SW 1271 (cell line): ENCODE results near the gene DSEL.
A peak's percentile ranks its signal among the peaks of the same experiment; 100 is the strongest.

ENCODE experiments used
- DNase-seq, 2 experiments: peaks; one replicate each; lab custom pipeline; 2025; lab: John Stamatoyannopoulos, UW

DSEL gene

DNA sequence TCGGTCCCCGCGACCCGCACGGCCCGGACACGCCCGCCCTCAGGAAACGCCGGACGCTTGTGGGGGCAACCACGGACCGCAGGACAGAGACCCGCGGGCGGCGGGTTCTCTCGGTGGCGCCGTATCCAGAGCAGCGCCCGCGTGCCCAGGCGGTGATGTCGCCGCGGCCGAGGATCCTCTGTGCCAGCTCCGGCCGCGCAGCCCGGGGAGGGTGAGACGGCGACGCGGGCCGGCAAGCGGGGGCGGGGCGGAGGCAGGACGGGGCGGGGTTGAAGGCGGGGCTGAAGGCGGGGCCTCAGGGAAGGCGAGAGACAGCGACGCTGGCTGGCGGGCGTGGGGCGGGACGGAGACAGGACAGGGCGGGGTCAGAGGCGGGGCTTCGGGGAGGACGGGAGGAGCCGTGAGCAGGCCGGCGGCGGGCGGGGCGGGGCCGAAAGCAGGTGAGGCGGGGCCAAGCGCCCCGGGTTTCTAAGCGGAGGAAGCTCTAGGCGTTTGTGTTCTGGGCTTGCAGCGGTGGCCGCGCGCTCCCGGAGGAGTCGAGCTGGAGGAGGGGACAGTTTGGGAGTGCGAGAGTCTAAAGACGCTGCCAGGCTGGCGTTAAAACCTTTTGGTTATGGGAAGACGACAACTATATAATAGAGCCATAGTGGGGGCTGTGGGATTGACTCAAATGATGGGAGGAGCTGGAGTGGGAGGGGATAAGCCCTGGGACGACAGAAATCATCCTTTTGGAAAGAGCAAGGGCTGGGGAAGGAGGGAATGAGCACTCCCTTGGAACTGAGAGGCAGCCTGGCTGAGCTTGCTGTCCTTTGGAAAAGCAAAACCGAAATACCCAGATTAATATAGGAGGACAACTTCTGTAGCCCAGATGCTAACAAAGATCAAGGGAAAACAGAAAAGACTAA is at the start of gene DSEL:
Gene DSEL (minus strand): TSS at position 182 of the 905 bp plus-strand sequence. CDS start 2,112 bp downstream, outside the sequence.
- peak; percentile 27 to 84 for DNase-seq

DNA sequence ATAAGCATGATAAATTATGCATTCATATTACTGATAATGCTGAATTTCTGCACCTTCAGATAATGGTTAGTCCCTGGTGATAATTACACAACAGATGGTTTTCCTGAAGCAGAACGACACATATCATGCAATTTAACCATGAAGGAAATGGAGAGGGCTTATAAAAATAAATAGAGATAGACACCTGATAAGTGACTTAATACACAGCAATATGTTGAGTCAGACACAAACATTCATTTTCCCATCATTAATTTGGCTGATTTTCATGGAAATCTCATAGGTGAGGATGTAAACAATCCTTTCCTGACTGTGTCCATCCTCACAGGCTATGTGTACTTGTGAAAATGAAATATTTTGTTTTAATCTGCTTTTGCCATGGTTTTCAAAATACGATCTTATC is 36.9 kb upstream of the DSEL start:
- no peak for DNase-seq

DNA sequence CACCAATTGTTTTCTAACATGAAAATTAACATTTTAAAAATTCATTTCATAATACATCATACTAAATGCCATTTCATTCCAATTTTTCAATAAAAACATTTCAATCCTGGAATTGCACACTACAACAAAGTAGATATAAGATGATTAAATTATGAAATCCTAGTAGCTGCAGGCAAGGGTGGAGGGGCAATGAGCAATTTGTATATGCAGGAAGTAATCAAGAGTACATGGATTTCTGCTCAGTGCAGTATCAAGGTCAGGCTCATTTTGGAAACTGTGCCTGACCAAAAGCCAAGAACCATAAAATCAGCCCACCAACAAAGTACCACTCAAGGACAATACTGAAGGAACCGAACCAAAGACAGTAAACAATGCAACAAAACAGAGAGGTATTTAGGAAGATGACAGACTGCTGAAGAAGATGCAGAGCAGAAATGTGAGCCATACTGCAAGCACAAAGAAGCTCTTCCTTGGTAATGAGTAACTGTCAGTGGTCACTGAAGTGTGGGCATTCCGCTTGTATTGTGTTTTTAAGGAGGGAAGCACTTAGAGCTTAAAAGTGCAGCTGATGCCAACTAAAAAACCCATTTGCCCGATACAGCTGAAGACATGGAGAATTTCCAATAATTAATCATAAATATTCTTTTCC is 34.5 kb upstream of the DSEL start:
- DNase-seq = no peak

DNA sequence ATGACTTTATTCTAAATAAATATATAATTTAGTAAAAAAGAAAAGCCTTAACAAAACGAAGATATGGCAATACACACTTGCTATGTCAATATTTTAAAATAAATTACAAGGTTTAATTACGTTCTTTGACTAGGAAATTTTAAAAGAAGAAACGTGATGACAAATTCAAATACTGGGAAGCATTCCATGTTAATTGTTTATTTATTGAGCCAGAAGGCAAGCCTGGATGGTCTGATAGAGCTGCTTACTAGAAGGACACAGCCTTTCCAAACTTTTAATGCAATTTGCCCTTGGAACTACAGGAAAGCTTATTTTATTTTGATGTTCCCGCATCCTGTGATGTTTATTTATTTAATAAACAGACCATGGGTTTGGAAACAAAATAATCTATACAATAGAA is 33.4 kb upstream of the DSEL start:
- no peak for DNase-seq

DNA sequence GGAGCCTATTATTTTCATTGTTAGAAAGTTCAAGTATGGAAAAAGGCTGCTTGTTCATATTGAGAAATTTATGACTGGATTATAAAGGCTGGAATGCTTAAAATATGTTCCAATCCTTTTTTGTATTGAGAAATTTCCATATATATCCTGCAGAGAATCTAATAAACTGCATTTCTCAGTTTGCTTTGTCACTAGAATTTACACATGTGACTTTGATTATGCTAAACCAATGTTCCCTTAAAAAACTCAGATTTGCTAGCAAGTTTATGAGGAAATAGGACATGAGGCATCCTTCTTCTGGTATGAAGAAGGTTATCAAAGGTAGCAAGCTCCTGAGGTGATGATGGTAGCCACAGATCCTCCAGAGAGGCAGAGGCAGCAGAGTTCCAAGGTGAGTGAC is 29.2 kb upstream of the DSEL start:
- no peak for DNase-seq

DNA sequence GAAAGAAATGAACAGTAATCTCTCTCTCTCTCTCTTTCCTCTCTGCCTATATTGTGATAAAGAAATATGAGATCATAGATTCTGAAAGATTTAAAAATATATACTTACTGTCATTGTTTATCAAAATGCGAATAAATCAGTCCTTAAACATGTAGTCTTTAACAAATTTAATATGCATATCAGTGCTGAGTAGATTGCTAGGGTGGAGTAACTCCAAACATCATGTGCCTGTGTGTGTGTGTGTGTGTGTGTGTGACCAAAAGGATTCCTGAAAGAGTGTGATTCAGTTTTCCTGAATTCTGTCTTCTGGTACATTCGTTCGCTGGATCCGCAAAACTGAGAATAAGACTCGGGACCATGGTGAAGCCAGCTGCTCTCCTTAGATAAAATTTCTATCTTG is 24.0 kb upstream of the DSEL start:
- no peak for DNase-seq

DNA sequence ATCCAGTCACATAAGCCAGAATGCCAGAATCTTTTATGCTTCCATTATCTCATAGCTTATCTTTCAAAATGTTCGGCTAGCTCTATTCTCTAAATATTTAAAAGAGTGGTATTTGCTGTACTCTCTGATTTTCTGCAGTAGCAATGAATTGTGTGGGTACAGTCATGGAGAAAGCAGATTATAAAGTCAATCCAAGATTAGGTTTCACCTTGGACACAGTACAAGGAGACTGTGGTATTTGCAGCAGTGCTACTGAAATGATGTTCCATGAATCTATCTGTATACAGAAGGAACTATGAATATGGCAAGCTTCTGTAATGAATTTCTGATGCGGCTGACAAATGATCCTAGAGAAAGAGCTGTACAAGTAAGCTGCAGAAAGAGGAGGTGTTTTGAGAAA is 15.4 kb upstream of the DSEL start:
- DNase-seq = no peak

DNA sequence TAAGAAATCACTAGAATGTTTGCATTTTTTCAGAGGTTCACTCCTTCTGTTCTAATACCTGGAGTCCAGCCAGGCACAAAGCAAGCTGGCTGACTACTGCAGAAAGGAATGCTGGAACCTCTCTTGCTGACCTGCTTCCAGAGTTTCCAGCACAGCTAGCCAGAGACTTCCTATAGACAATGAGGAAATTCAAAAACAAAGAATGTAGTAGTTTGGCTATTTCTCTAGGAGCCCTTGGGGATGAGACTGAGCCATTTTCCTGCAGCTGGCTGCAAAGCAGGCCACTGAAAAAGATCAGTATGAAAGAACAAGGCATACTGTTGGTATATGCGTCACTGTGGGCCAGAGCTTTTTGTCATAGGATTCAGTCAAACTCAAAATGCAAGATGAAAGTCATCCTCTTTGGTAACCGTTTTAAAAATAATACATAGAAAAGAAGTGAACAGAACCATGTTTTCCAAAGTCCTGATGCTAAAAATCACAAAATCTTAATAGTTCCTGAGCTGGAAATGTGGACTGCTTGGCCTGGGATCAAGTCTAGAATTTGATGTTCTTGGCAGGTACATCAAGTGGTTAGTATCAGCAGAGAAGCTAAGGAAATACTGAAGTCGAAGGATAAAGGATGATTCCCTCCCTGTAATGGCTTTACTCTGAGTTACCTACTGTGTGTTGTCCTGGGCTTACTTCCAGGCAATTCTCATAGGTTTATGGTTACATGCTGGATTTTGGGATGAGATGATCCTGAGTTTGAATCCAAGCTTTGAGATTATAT is 9.0 kb upstream of the DSEL start:
- DNase-seq = peak in 1 of 2 experiments; percentile 78

DNA sequence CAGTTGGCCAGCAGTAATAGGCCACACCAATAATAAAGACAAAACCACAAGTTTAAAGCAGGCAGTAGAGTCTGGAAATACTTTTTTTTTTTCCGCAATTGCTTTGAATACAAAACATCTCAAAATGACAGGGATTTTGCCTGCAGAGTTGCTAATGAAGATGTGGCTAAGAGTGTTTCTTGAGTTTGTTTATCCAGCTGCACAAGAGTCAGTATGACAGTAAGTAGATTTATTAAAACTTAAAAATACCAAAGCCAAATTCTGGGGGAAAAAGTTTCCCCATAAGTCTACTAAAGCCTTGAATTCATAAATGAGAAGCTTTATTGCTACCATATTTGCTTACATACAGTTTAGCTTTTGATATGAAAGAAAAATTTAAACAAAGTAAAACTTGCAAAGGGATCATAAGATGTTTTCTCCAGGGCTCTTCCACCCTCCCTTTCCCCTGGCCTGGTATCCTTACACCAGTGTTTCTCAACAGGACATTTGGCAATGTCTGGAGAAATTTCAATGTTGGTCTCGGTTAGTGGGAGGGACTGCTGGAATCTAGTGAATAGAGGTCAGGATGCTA is 3.9 kb upstream of the DSEL start:
- DNase-seq = no peak

DNA sequence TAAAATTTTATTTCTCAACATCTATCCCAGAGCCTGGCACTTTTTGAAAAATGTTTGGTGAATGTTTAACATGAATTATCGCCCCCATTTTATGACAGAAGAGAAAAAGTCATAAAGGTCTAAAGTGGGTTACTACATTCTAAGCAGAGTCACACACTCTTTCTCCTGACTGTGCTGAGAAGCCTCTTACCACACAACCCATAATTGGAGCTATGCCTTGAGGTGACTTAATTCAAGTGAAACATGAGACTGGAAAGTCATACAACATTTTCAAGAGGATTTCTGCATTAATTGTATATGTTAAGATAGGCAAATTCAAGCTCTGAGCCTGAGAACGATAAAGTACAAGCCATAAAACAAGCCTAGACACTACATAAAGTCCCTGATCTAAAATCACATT is 3.1 kb upstream of the DSEL start:
- DNase-seq = no peak

DNA sequence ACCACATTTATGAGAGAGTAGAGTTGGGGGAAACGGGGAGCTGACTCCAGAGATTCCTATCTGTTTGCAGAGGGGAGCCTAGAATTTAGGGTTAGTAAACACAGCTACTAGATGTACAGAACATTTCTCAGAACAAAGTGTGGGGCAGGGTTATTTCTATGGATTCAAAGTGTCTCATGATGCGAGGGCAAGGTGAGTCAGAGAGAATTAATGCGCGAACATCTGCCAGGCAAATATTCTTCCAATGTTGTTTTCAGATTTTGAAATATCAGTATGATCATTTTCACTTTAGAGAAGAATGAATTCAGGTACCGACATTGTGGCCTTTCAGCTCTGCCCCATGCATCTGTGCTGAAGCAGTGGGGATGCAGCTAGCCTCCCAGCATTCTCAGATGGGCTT is 2.0 kb upstream of the DSEL start:
- no peak for DNase-seq

DNA sequence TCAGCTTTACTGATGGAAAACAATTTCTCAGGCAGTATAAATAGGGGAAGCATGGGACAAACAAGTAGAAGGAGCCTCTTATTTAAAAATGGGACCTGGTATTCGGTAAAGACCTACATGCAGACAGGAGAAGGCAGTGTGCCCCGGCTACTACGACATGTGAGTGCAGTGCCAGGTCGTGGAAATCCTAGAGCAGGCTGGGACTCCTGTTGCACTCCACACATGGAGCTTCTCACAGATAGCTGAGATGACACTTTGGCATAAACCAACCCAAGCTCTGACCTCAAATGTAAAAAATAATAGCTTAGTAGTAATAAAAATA is 885 bp upstream of the DSEL start:
- no peak for DNase-seq

DNA sequence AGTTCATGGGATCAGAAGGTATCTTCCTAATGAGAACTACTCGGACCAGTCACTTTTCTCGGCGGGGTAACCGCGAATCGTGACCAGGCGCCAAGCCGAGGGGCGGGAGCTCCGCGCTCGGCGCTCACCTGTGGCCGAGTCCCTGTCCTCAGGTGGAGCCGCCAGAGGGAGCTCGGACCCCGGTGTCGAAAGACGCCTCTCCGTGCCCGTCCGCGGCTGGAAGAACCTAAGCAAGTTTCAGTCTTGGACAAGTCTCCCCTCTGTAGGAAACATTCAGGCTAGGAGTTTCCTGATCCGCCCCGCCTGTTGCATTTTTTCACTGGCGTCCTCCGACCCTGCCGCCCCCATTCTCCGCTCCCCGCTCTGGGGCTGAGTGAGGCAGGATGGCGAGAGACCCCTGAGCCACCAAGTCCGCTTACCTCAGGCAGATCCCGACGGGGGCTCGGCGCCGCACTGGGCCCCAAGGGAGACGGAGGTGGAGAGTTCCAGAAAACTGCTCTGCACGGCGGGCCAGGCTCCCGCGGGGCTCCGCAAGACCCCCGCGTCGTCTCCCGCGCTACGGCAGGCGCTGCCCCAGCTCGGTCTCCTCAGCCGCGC is 480 bp downstream of the DSEL start:
- peak; percentile 56 to 63 for DNase-seq

DNA sequence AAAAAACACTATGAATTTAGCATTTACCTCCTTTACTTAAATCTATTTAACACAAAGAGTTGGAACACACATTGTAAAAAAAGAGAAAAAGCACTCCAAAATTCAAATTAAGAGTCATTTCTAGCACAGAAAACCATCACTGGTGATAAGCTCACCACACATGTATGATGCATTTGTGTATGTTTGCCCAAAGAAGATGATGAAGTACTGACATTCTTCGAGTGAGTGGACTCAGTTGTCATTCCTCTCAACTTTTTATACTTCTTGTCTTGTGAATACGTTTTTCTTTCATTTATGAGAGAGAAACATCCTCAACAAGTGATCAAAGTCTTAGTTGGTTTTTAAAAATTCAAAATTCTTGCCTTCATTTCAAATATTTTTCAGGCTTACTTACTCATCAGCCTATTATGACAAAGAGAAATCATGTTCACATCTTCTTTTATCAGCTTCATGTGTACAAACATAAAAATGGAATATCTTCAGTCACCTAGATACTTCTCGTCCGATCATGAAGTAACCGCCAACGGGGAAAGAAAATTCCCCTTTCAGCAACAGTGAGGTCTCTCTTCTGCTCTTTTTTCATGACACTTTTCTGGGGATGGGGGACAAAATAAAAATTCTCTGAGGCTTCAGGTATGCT is 1.5 kb downstream of the DSEL start:
- no peak for DNase-seq

DNA sequence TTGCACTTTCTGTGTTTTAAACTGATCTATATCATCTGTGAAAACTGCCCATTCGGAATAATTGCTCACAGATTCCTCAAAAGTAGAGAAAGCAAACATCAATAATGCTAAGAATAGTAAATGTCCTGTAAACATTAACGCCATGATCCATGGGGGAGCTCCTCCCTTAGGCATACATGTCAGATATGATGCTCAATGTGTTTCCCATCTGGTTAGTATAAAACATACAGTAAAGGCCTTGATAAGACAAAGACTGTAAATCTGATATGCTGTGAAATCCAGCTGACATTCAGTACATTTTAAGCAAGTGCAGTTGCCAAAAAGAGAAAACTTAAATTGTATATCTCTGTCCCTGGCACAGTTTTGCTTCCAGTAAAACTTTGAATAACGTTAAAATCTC is 2.1 kb downstream of the DSEL start:
- DNase-seq = no peak

DNA sequence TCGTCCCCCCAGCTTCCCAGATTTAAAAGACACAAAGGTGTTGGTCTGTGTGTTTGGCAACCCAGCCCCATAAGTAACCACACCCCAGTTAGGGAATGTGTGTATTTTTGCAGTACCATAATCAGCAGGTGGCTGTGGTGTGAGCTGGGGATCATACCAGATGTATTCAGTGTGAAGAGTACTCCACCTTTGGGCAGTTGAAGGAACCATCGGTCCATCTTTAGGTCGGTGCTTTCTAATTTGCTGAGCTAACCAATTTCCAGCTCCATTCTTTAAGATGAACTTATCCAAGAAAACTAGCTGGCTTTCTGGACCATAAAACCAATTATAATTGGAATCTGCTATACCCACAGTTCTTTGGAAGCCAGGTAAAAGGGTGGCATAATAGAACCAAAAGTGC is 3.2 kb downstream of the DSEL start:
- DNase-seq = peak in 1 of 2 experiments; percentile 26

DNA sequence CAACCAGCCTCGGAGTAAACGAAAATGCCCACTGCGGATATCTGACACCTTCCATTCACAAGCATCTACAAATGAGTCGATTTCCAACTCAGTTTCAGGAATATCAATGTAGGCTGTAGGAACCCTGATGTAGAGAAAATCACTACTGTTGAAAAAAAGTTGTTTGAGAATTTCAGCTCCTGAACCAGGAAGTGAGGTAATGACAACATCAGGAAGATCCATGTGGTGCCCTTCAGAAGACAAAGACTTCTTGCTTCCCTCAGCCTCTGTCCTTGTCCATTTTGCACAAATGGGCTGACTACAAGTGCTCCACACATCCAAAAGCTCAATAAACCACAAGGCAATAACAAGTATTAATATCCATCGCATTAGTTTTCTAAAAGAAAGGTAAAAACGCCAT is 4.7 kb downstream of the DSEL start:
- DNase-seq = no peak

DNA sequence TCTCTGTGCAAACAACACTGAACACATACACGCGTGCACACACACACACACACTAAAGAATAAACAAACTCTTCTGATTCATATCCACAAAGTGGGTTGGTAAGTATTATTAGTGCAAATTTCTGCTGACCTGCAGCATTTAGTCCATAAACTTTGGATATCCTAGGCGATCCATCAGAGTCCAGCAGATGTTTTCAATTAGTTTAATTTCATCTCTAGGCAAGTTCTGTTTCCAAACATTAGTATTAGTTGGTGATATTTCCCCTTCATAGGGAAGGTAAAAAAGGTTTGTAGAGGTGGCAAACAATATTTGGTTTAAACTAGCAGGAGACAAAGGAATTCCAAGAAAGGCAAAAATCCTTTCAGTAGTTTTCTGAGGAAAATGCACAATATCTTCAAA is 5.7 kb downstream of the DSEL start:
- DNase-seq = no peak

DNA sequence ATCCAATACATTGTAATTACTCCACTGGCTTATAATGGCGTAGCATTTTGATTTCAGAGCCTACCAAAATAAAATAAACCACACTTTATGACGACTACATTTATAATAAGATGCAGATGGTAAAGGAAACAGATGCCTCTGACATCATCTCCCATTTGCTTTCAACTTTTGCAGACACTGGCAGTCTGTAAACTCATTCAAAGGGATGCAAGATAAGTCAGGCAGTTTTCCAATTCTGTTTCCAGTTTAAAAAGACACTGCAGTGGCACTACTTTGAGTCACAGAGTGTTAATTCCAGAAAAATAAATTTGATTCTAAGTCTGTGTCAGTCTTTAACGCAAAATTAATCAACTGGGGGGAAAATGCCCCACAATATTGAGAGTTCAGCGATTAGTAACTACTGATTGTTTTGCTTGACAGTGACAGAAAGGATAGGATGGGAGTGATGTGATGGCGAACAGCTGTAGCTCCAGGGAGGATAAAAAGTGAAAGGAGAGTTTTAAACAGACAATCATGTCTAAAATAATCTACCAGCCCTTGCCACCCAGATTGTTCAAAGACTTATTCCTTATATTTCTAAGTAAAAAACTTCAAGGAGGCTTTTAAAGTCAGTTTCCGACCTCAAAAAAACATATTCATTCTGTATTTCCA is 6.7 kb downstream of the DSEL start:
- no peak for DNase-seq

DNA sequence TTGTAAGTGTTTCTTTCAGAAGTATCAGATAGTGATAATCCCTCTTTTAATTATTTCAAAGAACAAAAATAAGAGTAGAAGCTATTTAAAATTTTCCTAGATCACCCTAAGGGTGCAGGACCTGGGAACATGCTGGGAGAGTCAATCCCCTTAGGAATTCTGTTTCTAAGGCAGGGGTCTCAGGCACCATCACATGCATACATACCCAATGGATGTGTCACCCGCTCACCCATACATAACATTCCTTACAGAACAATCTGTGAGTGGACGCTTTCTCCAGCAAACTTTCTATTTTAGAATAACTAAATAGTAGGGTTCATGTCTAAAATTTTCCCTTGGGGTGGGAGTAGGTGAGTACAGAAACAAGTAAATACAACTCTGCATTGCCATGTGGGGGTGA is 8.4 kb downstream of the DSEL start:
- no peak for DNase-seq

DNA sequence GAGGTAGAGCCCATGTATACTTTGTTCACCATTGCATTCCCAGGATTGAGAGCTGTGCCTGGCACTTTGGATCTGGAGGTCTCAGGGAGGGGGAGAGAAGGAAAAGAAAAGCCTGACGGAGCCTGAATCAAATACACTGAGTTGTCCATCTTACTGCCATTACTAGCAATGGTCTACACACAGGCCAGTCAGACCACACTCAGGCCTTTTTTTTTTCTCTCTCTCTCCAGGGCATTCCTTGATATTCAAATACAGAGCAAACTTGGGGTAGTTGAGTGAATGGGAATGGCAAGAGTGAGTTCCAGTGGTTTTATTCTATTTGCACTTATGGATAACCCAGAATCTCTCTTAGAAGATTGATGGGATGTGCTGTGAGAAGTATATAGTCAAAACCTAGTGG is 11.8 kb downstream of the DSEL start:
- no peak for DNase-seq
